Neural cell (in vitro differentiated cells): ENCODE measurements around the gene ZMYM1. TPM values are rescaled to one million over a fixed set of nuclear protein-coding genes. Genes with fewer than 3 reads are reported as not detected.

Source experiments
- H2AFZ ChIP-seq: fragments of 200-600, 300-800 bp; sonication (generic), shearing (Covaris generic); 2 replicates; pipeline ENCODE4 v1.6.0; 2014; ENCODE audit warnings: low read depth, mild to moderate bottlenecking, antibody characterized with exemption, low read length, moderate library complexity
- H3F3A ChIP-seq: fragments of 200-600 bp; shearing (Covaris generic); 2 replicates; pipeline ENCODE4 v1.6.1; 2016; ENCODE audit warnings: mild to moderate bottlenecking, moderate library complexity, mixed read lengths, antibody characterized with exemption, low read length; ENCODE audit not compliant: insufficient read depth, poor library complexity, severe bottlenecking
- H3K27ac ChIP-seq: fragments of 200-600, 300-800 bp; sonication (generic), shearing (Covaris generic); 2 replicates; pipeline ENCODE4 v1.5.1; 2014; ENCODE audit warnings: mild to moderate bottlenecking, low read length, moderate library complexity
- H3K27me3 ChIP-seq: fragments of 300-800, 200-600 bp; sonication (generic), shearing (Covaris generic); 2 replicates; pipeline ENCODE4 v1.6.0; 2014; ENCODE audit warnings: mild to moderate bottlenecking, low read depth, low read length, moderate library complexity; ENCODE audit not compliant: insufficient read depth
- H3K36me3 ChIP-seq: fragments of 300-800, 200-600 bp; sonication (generic), shearing (Covaris generic); 2 replicates; pipeline ENCODE4 v1.5.1; 2014; ENCODE audit warnings: mild to moderate bottlenecking, antibody characterized with exemption, low read length, moderate library complexity; ENCODE audit not compliant: insufficient read depth
- H3K4me2 ChIP-seq: fragments of 300-800, 200-600 bp; sonication (generic), shearing (Covaris generic); 2 replicates; pipeline ENCODE4 v1.6.0; 2014; ENCODE audit warnings: mild to moderate bottlenecking, low read length
- H3K4me3 ChIP-seq: fragments of 300-800, 200-600 bp; sonication (generic), shearing (Covaris generic); 2 replicates; pipeline ENCODE4 v1.5.1; 2014; ENCODE audit warnings: mild to moderate bottlenecking, low read length, moderate library complexity
- H3K79me2 ChIP-seq: fragments of 200-600 bp; shearing (Covaris generic); replicated peaks from 2 replicates; pipeline ENCODE4 v1.6.0; 2014; ENCODE audit warnings: mild to moderate bottlenecking, low read length, moderate library complexity; ENCODE audit not compliant: insufficient read depth
- H3K9ac ChIP-seq: fragments of 300-800, 200-600 bp; sonication (generic), shearing (Covaris generic); 2 replicates; pipeline ENCODE4 v1.6.1; 2016; ENCODE audit warnings: mild to moderate bottlenecking, low read length, mixed read lengths
- H3K9me2 ChIP-seq: fragments of 200-600 bp; shearing (Covaris generic); 2 replicates; pipeline ENCODE4 v1.6.1; 2016; ENCODE audit warnings: mild to moderate bottlenecking, low read length, mixed read lengths; ENCODE audit not compliant: insufficient read depth
- H3K9me3 ChIP-seq: fragments of 200-600, 300-800 bp; sonication (generic), shearing (Covaris generic); 2 replicates; pipeline ENCODE4 v1.6.1; 2016; ENCODE audit warnings: mild to moderate bottlenecking, mixed run types, low read length, moderate library complexity, mixed read lengths
- H4K20me1 ChIP-seq: fragments of 200-600 bp; shearing (Covaris generic); 2 replicates; pipeline ENCODE4 v1.6.1; 2016; ENCODE audit warnings: mild to moderate bottlenecking, mixed run types; ENCODE audit not compliant: insufficient read depth
- CTCF ChIP-seq: fragments of 450-650 bp; IDR thresholded peaks from 2 replicates; pipeline ENCODE4 v1.5.1; 2014; ENCODE audit warnings: antibody characterized with exemption, mild to moderate bottlenecking, moderate library complexity; ENCODE audit not compliant: poor library complexity, severe bottlenecking
- EP300 ChIP-seq: fragments of 450-650 bp; conservative IDR thresholded peaks from 2 replicates; pipeline ENCODE4 v1.6.1; 2014; ENCODE audit warnings: antibody characterized with exemption, mild to moderate bottlenecking, moderate library complexity; ENCODE audit not compliant: poor library complexity, severe bottlenecking
- EZH2 ChIP-seq: fragments of 200-600, 300-800 bp; shearing (Covaris generic), sonication (generic); IDR thresholded peaks from 2 replicates; pipeline ENCODE4 v1.6.1; 2014; ENCODE audit warnings: antibody characterized with exemption, low read length, borderline replicate concordance, mild to moderate bottlenecking; ENCODE audit not compliant: insufficient read depth, poor library complexity, severe bottlenecking
- MXI1 ChIP-seq: fragments of 450-650 bp; conservative IDR thresholded peaks from 2 replicates; pipeline ENCODE4 v1.6.1; 2014; ENCODE audit warnings: antibody characterized with exemption, mild to moderate bottlenecking; ENCODE audit not compliant: poor library complexity, severe bottlenecking
- POLR2AphosphoS5 ChIP-seq: IDR thresholded peaks from 2 replicates; pipeline ENCODE4 v1.6.1; 2012
- RAD21 ChIP-seq: fragments of 450-650 bp; conservative IDR thresholded peaks from 2 replicates; pipeline ENCODE4 v1.6.1; 2014; ENCODE audit warnings: antibody characterized with exemption, mild to moderate bottlenecking, moderate library complexity
- REST ChIP-seq: IDR thresholded peaks from 2 replicates; pipeline ENCODE4 v1.6.1; 2012; ENCODE audit warnings: borderline replicate concordance
- SMC3 ChIP-seq: fragments of 450-650 bp; conservative IDR thresholded peaks from 2 replicates; pipeline ENCODE4 v1.6.1; 2014; ENCODE audit warnings: antibody characterized with exemption, mild to moderate bottlenecking, moderate library complexity; ENCODE audit not compliant: poor library complexity
- TAF1 ChIP-seq: IDR thresholded peaks from 2 replicates; pipeline ENCODE4 v1.6.1; 2012; ENCODE audit warnings: low read depth
- polyA plus RNA-seq: library from polyadenylated mRNA; depleted of rRNA; stranded (reverse); fragments of >200 nt; gene quantifications from 2 replicates; pipeline ENCODE4 v1.2.3, GENCODE V29; 2014

Gene ZMYM1
- polyA plus RNA-seq, 1 donor from 2014 or later, result 14.1 TPM

- Histone ChIP-seq H3K27ac (no peak overlapping the region), H3K36me3 (no peaks in the 10 kb centered on the region), H3K9ac (no peak overlapping the region), H3K9me2 (no peaks in the 10 kb centered on the region), H3K9me3 (no peaks in the 10 kb centered on the region), H4K20me1 (no peaks in the 10 kb centered on the region), H3K4me2 (no peak overlapping the region), H3K79me2 (peaks cover 21% of the 10 kb centered on the region), H3F3A (no peaks in the 10 kb centered on the region), H3K27me3 (no peaks in the 10 kb centered on the region), H3K4me3 (no peak overlapping the region), H2AFZ (no peak overlapping the region)
- no peak for TF ChIP-seq TAF1
- no peak for TF ChIP-seq EP300
- no peak for TF ChIP-seq EZH2
- no peak for TF ChIP-seq SMC3
- TF ChIP-seq RAD21, result no peak
- no peak for TF ChIP-seq CTCF
- no peak for TF ChIP-seq REST
- no peak for TF ChIP-seq POLR2AphosphoS5
- no peak for TF ChIP-seq MXI1
These were observed 6.2 kb downstream of the ZMYM1 start for GRCh38 chr1:35085421-35085820.

- Histone ChIP-seq H3K27ac (no peak overlapping the region), H3K79me2 (no peaks in the 10 kb centered on the region), H3K9ac (no peak overlapping the region), H3K36me3 (no peaks in the 10 kb centered on the region), H3K27me3 (no peaks in the 10 kb centered on the region), H3K4me2 (no peak overlapping the region), H3K9me2 (no peaks in the 10 kb centered on the region), H4K20me1 (no peaks in the 10 kb centered on the region), H3K4me3 (no peak overlapping the region), H3F3A (no peaks in the 10 kb centered on the region), H3K9me3 (no peaks in the 10 kb centered on the region), H2AFZ (no peak overlapping the region)
- TF ChIP-seq MXI1, result no peak
- TF ChIP-seq EZH2, result no peak
- no peak for TF ChIP-seq CTCF
- no peak for TF ChIP-seq SMC3
- no peak for TF ChIP-seq EP300
- TF ChIP-seq REST, result no peak
- no peak for TF ChIP-seq TAF1
- TF ChIP-seq RAD21, result no peak
- no peak for TF ChIP-seq POLR2AphosphoS5
These were observed 18.0 kb downstream of the ZMYM1 start for GRCh38 chr1:35097224-35097623.
